Gastroesophageal sphincter (tissue), 3 donors: Measurements from ENCODE around the gene DROSHA.

Source experiments
- EP300 ChIP-seq: sonication (generic); formaldehyde crosslinking; IDR thresholded peaks from one replicate; pipeline ENCODE4 v1.6.1; 2017; ENCODE audit warnings: antibody characterized with exemption, mild to moderate bottlenecking
- POLR2AphosphoS5 ChIP-seq: sonication (generic); formaldehyde crosslinking; IDR thresholded peaks from one replicate; pipeline ENCODE4 v1.6.1; 2017; ENCODE audit warnings: antibody characterized with exemption
- TF ChIP-seq, protein P1 (sequence below), 4 experiments: fragments of 200-600 bp in 2 of 4; fragments of 450-650 bp in 2 of 4; sonication (generic) in 1 of 4; IDR thresholded peaks; one replicate each; pipeline ENCODE4 v1.5.1; 2017 to 2019; ENCODE audit warnings: antibody characterized with exemption in 4 of 4, mild to moderate bottlenecking in 2 of 4, moderate library complexity in 2 of 4

DNA sequence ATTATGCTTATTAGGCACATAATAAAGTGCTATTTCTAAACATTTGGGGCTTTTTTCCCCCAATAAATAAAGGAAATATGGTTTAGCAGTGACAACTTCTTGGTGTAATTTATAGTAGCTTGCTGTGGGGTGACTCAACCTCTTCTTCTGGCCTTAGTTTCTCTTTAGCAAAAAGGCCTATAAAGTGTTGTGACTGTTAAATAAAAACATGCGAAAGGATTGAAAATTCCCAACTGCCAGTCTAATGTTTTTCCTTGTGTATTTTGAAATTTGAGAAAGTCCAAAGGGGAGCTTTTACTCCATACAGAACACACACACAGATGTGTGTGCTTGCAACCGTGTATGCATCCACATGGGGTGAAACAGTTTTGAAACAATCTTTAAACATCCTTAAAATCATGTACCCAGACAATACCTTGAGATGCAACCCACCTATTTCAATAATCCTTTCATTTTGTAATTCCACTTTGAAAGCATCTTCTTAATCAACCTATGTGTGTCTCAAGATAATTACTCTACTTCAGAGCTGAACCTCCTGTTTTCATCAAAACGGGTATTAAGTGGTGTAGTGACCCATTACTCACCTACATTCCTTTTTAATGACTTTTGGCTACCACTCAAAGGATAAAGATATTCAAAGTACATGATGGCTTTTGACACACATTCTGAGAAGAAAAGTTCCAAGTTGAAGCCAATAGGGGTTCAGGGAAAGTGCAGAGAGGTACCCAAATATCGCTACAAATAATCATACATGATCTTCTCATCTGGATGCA is 123.8 kb downstream of the DROSHA start:
- TF ChIP-seq, protein P1, sequence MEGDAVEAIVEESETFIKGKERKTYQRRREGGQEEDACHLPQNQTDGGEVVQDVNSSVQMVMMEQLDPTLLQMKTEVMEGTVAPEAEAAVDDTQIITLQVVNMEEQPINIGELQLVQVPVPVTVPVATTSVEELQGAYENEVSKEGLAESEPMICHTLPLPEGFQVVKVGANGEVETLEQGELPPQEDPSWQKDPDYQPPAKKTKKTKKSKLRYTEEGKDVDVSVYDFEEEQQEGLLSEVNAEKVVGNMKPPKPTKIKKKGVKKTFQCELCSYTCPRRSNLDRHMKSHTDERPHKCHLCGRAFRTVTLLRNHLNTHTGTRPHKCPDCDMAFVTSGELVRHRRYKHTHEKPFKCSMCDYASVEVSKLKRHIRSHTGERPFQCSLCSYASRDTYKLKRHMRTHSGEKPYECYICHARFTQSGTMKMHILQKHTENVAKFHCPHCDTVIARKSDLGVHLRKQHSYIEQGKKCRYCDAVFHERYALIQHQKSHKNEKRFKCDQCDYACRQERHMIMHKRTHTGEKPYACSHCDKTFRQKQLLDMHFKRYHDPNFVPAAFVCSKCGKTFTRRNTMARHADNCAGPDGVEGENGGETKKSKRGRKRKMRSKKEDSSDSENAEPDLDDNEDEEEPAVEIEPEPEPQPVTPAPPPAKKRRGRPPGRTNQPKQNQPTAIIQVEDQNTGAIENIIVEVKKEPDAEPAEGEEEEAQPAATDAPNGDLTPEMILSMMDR (IDR thresholded peaks at IDR 0.05): no peak
- TF ChIP-seq POLR2AphosphoS5 (no peak), EP300 (no peak)
